MM.1S (cell line): ENCODE data around the gene ASIC4.
A peak's percentile ranks its signal among the peaks of the same experiment; 100 is the strongest.

Experiments
- DNase-seq: peaks from one replicate; pipeline ENCODE4 v3.0.0-alpha.2; 2015
- H2AFZ ChIP-seq: fragments of 300-600 bp; sonication (generic); 2 replicates; pipeline ENCODE4 v1.6.0; 2016; ENCODE audit warnings: antibody characterized with exemption, low read length
- H3F3A ChIP-seq: fragments of 300-600 bp; sonication (generic); 2 replicates; pipeline ENCODE4 v1.6.1; 2016; ENCODE audit warnings: mild to moderate bottlenecking, antibody characterized with exemption, low read length, moderate library complexity, mixed read lengths; ENCODE audit not compliant: insufficient read depth
- H3K27ac ChIP-seq: fragments of 300-600 bp; sonication (generic); 2 replicates; pipeline ENCODE4 v1.5.1; 2016; ENCODE audit warnings: mild to moderate bottlenecking, low read length
- H3K27me3 ChIP-seq: fragments of 300-600 bp; sonication (generic); replicated peaks from 2 replicates; pipeline ENCODE4 v1.6.0; 2016; ENCODE audit warnings: low read length; ENCODE audit not compliant: insufficient read depth
- H3K36me3 ChIP-seq: fragments of 300-600 bp; sonication (generic); replicated peaks from 2 replicates; pipeline ENCODE4 v1.6.1; 2016; ENCODE audit warnings: mild to moderate bottlenecking, low read length, mixed read lengths; ENCODE audit not compliant: insufficient read depth
- H3K4me1 ChIP-seq: fragments of 300-600 bp; sonication (generic); 2 replicates; pipeline ENCODE4 v1.6.1; 2016; ENCODE audit warnings: low read length, mixed read lengths
- H3K4me2 ChIP-seq: fragments of 300-600 bp; sonication (generic); 2 replicates; pipeline ENCODE4 v1.6.0; 2016; ENCODE audit warnings: low read depth, low read length
- H3K4me3 ChIP-seq: fragments of 300-600 bp; sonication (generic); 2 replicates; pipeline ENCODE4 v1.5.1; 2016; ENCODE audit warnings: low read length, mixed read lengths
- H3K79me2 ChIP-seq: fragments of 300-600 bp; sonication (generic); 2 replicates; pipeline ENCODE4 v1.6.1; 2016; ENCODE audit warnings: mixed run types, low read length, mixed read lengths
- H3K9ac ChIP-seq: fragments of 300-600 bp; sonication (generic); 2 replicates; pipeline ENCODE4 v1.6.1; 2016; ENCODE audit warnings: low read length, mixed read lengths
- H3K9me2 ChIP-seq: fragments of 300-600 bp; sonication (generic); replicated peaks from 2 replicates; pipeline ENCODE4 v1.6.1; 2016; ENCODE audit warnings: mild to moderate bottlenecking, low read length, mixed read lengths; ENCODE audit not compliant: insufficient read depth
- H3K9me3 ChIP-seq: fragments of 300-600 bp; sonication (generic); replicated peaks from 2 replicates; pipeline ENCODE4 v1.6.1; 2016; ENCODE audit warnings: mild to moderate bottlenecking, low read length, mixed read lengths; ENCODE audit not compliant: insufficient read depth
- H4K20me1 ChIP-seq: fragments of 300-600 bp; sonication (generic); 2 replicates; pipeline ENCODE4 v1.6.1; 2016; ENCODE audit warnings: mild to moderate bottlenecking, low read length, moderate library complexity, mixed read lengths; ENCODE audit not compliant: insufficient read depth
- EZH2 ChIP-seq: fragments of 300-600 bp; sonication (generic); optimal IDR thresholded peaks from 2 replicates; pipeline ENCODE3; 2017; ENCODE audit warnings: low read depth, mild to moderate bottlenecking, antibody characterized with exemption, low read length, mixed read lengths
- EZH2phosphoT487 ChIP-seq: fragments of 300-600 bp; sonication (generic); IDR thresholded peaks from 2 replicates; pipeline ENCODE4 v1.6.1; 2018; ENCODE audit warnings: antibody characterized with exemption, low read length
- TF ChIP-seq, protein P1 (sequence below): fragments of 300-600 bp; sonication (generic); IDR thresholded peaks from 2 replicates; pipeline ENCODE4 v1.5.1; 2016; ENCODE audit warnings: antibody characterized with exemption, low read length, mixed read lengths

Gene ASIC4

DNA sequence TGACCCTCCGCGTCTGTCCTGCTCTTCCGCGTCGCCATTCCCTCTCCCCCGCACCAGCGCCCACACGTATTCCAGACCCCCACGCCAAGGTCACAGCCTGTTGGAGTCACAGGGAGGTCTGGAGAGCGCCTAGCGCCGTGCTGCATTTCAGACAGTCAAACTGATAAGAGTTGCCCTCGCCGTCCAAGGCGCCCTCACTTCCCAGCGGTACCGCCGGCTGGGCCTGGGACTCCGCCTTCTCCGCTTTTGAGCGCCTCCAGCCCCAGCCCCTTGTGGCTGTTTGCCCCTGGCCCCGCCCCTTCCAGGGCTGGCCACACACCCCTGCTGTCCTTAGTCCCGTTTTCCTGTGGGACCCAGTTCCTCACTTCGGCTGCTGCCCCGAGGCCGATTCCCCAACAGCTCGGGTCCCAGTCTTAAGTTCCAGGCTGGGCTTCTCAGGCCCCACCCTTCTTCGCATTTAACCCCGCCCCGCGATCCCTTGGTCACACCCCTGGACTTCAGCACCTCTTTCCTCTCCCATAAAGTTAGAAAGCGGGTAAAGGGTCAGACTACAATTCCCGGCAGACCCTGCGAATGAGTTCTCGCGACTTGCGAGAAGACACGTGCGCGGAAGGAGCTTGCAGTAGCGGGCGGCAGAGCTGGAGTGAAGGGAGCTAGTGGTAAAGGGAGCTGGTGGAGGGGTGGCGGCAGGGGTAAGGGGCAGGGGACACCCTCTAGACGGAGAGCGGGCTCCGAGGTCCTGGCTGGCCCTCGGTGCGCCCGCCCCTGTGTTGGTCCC, 15.8 kb upstream of the ASIC4 start, which contains the start of gene GMPPA:
TSS of gene GMPPA (plus strand) at position 612 of the 778 bp plus-strand sequence. CDS start 1,085 bp downstream, outside the sequence.
- H4K20me1 ChIP-seq = no peaks in the 10 kb centered on the region
- TF ChIP-seq, protein P1, sequence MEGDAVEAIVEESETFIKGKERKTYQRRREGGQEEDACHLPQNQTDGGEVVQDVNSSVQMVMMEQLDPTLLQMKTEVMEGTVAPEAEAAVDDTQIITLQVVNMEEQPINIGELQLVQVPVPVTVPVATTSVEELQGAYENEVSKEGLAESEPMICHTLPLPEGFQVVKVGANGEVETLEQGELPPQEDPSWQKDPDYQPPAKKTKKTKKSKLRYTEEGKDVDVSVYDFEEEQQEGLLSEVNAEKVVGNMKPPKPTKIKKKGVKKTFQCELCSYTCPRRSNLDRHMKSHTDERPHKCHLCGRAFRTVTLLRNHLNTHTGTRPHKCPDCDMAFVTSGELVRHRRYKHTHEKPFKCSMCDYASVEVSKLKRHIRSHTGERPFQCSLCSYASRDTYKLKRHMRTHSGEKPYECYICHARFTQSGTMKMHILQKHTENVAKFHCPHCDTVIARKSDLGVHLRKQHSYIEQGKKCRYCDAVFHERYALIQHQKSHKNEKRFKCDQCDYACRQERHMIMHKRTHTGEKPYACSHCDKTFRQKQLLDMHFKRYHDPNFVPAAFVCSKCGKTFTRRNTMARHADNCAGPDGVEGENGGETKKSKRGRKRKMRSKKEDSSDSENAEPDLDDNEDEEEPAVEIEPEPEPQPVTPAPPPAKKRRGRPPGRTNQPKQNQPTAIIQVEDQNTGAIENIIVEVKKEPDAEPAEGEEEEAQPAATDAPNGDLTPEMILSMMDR = no peak
- TF ChIP-seq EZH2phosphoT487 (no peak), EZH2 (no peak)
- H2AFZ ChIP-seq = peak within 1 kb of the TSS; percentile 98
- H3K9me2 ChIP-seq = no peaks in the 10 kb centered on the region
- no peaks in the 10 kb centered on the region for H3K36me3 ChIP-seq
- H3K9me3 ChIP-seq = no peaks in the 10 kb centered on the region
- peak within 1 kb of the TSS; percentile 88 for H3K4me3 ChIP-seq
- peak; percentile 99 for DNase-seq
- peaks cover 13% of the 10 kb centered on the region for H3K79me2 ChIP-seq
- H3K27me3 ChIP-seq = peaks cover 40% of the 10 kb centered on the region
- H3K27ac ChIP-seq = peak within 1 kb of the TSS; percentile 22; the same call in 1 of the 2 replicates
- H3F3A ChIP-seq = no peaks in the 10 kb centered on the region
- peak within 1 kb of the TSS; percentile 95 for H3K4me2 ChIP-seq
- peak within 1 kb of the TSS; percentile 91 for H3K9ac ChIP-seq
- H3K4me1 ChIP-seq = peaks cover 11% of the 10 kb centered on the region

DNA sequence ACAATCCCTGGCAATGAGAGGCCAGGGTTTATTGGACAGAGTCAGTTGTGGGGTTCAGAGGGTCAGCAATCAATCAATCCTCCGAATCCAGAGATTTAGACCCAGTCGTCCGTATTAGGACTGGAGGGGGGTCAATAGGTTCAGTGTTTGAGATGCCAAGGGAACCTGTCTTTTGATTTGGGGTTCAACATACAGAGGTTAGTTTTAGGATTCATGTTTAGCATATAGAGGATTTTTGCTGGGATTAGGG, 15.3 kb upstream of the ASIC4 start:
- H3K4me2 ChIP-seq = peak overlapping the region; percentile 94
- no peaks in the 10 kb centered on the region for H4K20me1 ChIP-seq
- H3K9me2 ChIP-seq = no peaks in the 10 kb centered on the region
- peak overlapping the region; percentile 88 for H3K4me3 ChIP-seq
- H3K9me3 ChIP-seq = no peaks in the 10 kb centered on the region
- no peak for TF ChIP-seq EZH2phosphoT487
- TF ChIP-seq, protein P1 = no peak
- TF ChIP-seq EZH2 = no peak
- no peak overlapping the region for H3K27ac ChIP-seq
- H3K79me2 ChIP-seq = peaks cover 13% of the 10 kb centered on the region
- peaks cover 35% of the 10 kb centered on the region for H3K27me3 ChIP-seq
- H3K4me1 ChIP-seq = peaks cover 11% of the 10 kb centered on the region
- DNase-seq = no peak
- no peaks in the 10 kb centered on the region for H3K36me3 ChIP-seq
- H2AFZ ChIP-seq = peak overlapping the region; percentile 91
- peak overlapping the region; percentile 91 for H3K9ac ChIP-seq
- no peaks in the 10 kb centered on the region for H3F3A ChIP-seq

DNA sequence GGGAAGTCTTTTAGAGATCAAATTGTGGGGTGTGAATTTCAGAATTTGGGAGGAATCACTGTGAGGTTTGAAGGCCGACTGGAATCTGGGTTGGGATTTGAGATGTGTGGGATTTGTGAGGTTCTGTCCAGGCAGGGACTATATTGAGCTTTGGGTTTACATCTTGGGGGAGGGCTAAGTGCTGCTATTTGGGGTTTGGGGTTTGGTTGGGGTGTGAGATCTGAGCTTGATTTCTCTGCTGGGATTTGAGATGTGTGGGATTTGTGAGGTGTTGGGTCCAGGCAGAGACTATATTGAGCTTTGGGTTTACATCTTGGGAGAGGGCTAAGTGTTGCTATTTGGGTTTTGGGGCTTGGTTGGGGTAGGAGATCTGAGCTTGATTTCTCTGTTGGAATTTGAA, 14.7 kb upstream of the ASIC4 start:
- Histone ChIP-seq H3K4me2 (peak overlapping the region; percentile 94), H3K9ac (peak overlapping the region; percentile 91; the same call in 1 of the 2 replicates), H4K20me1 (no peaks in the 10 kb centered on the region), H3K36me3 (no peaks in the 10 kb centered on the region), H3K4me1 (peaks cover 11% of the 10 kb centered on the region), H2AFZ (peak overlapping the region; percentile 91), H3K79me2 (peaks cover 13% of the 10 kb centered on the region), H3K9me3 (no peaks in the 10 kb centered on the region), H3K4me3 (peak overlapping the region; percentile 88), H3K27ac (no peak overlapping the region), H3K9me2 (no peaks in the 10 kb centered on the region), H3K27me3 (peaks cover 29% of the 10 kb centered on the region), H3F3A (no peaks in the 10 kb centered on the region)
- no peak for TF ChIP-seq EZH2
- TF ChIP-seq EZH2phosphoT487 = no peak
- TF ChIP-seq, protein P1 = no peak
- DNase-seq = no peak
